Liver (tissue), 9 donors: ENCODE measurements around the gene KCTD6. TPM values are rescaled to one million over a fixed set of nuclear protein-coding genes. Genes with fewer than 3 reads are reported as not detected.

Source experiments
- DNase-seq: peaks from one replicate; pipeline ENCODE4 v3.0.0-alpha.2; 2017; ENCODE audit warnings: low spot score
- H3K27ac ChIP-seq, 2 donors: one replicate each; pipeline ENCODE4 v1.7.0; 2013; ENCODE audit warnings: inconsistent platforms in 2 of 2, low read length in 2 of 2, control low read depth in 1 of 2, low read depth in 1 of 2, mild to moderate bottlenecking in 1 of 2
- H3K27me3 ChIP-seq, 4 donors: one replicate each; pipeline versions ENCODE4 v1.6.1 to v1.7.0; 2013; ENCODE audit warnings: low read length in 3 of 4, inconsistent platforms in 1 of 4, mild to moderate bottlenecking in 1 of 4, moderate library complexity in 1 of 4; ENCODE audit not compliant: control insufficient read depth in 4 of 4, insufficient read depth in 4 of 4
- H3K36me3 ChIP-seq, 4 donors: one replicate each; pipeline versions ENCODE4 v1.6.1 to v1.7.0; 2013; ENCODE audit warnings: low read length in 3 of 4, mild to moderate bottlenecking in 3 of 4, low read depth in 1 of 4, moderate library complexity in 1 of 4; ENCODE audit not compliant: control insufficient read depth in 4 of 4, insufficient read depth in 3 of 4
- H3K4me1 ChIP-seq, 4 donors: one replicate each; pipeline versions ENCODE4 v1.6.1 to v1.7.0; 2013; ENCODE audit warnings: low read length in 3 of 4, mild to moderate bottlenecking in 3 of 4, moderate library complexity in 1 of 4; ENCODE audit not compliant: control insufficient read depth in 4 of 4, insufficient read depth in 4 of 4
- H3K4me3 ChIP-seq, 3 donors: one replicate each; pipeline versions ENCODE4 v1.6.1 to v1.7.0; 2013; ENCODE audit warnings: low read length in 3 of 3, control low read depth in 1 of 3, low read depth in 1 of 3, mild to moderate bottlenecking in 1 of 3
- H3K9ac ChIP-seq, 2 donors: one replicate each; pipeline ENCODE4 v1.7.0; 2013; ENCODE audit warnings: low read length in 2 of 2, mild to moderate bottlenecking in 2 of 2, moderate library complexity in 2 of 2, control low read depth in 1 of 2, low read depth in 1 of 2
- H3K9me3 ChIP-seq, 4 donors: one replicate each; pipeline versions ENCODE4 v1.6.1 to v1.7.0; 2013; ENCODE audit warnings: low read length in 3 of 4; ENCODE audit not compliant: control insufficient read depth in 4 of 4
- CTCF ChIP-seq: fragments of 150-350 bp; IDR thresholded peaks from 2 replicates; pipeline ENCODE4 v1.5.1; 2017; ENCODE audit warnings: improper control_type of control experiment, low read depth, low read length; ENCODE audit not compliant: missing input control
- EGR1 ChIP-seq, 2 donors: IDR thresholded peaks; 2 replicates each; pipeline ENCODE4 v1.6.1; 2016 to 2018; ENCODE audit warnings: antibody characterized with exemption in 2 of 2, low read depth in 2 of 2
- GABPA ChIP-seq, 2 donors: IDR thresholded peaks in 1 of 2; conservative IDR thresholded peaks in 1 of 2; 2 replicates each; pipeline ENCODE4 v1.6.1; 2016; ENCODE audit warnings: antibody characterized with exemption in 2 of 2, mild to moderate bottlenecking in 1 of 2, moderate library complexity in 1 of 2
- MAX ChIP-seq: IDR thresholded peaks from 2 replicates; pipeline ENCODE4 v1.6.1; 2016; ENCODE audit warnings: antibody characterized with exemption
- NR2F2 ChIP-seq: IDR thresholded peaks from 2 replicates; pipeline ENCODE4 v1.6.1; 2016; ENCODE audit warnings: antibody characterized with exemption
- RAD21 ChIP-seq, 2 donors: IDR thresholded peaks; 2 replicates each; pipeline ENCODE4 v1.6.1; 2016; ENCODE audit warnings: antibody characterized with exemption in 2 of 2, mild to moderate bottlenecking in 2 of 2
- REST ChIP-seq: IDR thresholded peaks from 2 replicates; pipeline ENCODE4 v1.6.1; 2016; ENCODE audit warnings: antibody characterized with exemption, mild to moderate bottlenecking
- RXRA ChIP-seq, 2 donors: IDR thresholded peaks; 2 replicates each; pipeline ENCODE4 v1.6.1; 2017 to 2018; ENCODE audit warnings: antibody characterized with exemption in 2 of 2, mild to moderate bottlenecking in 1 of 2
- TAF1 ChIP-seq: conservative IDR thresholded peaks from 2 replicates; pipeline ENCODE4 v1.6.1; 2016; ENCODE audit warnings: antibody characterized with exemption, mild to moderate bottlenecking
- YY1 ChIP-seq: IDR thresholded peaks from 2 replicates; pipeline ENCODE4 v1.6.1; 2016; ENCODE audit warnings: antibody characterized with exemption, mild to moderate bottlenecking
- ZBTB33 ChIP-seq: IDR thresholded peaks from 2 replicates; pipeline ENCODE4 v1.6.1; 2016; ENCODE audit warnings: antibody characterized with exemption
- WGBS: extraction: QIAGEN DNeasy Blood & Tissue Kit; methylation state at CpG from one replicate; pipeline ENCODE4 v1.1.7; 2013; 5-methylcytosine and 5-hydroxymethylcytosine counted together
- polyA plus RNA-seq, 2 donors: library from polyadenylated mRNA; stranded (reverse) in 1 of 2; unstranded in 1 of 2; fragments of 200-250 nt in 1 of 2; fragments of >200 nt in 1 of 2; fragmentation: Nextera tagmentation in 1 of 2; extraction: Ambion mirVana in 1 of 2; gene quantifications; one replicate each; pipeline versions ENCODE4 v1.2.1 to v1.2.3, GENCODE V29; 2013 to 2015
- total RNA-seq, 2 donors: library from RNA; depleted of rRNA; stranded (reverse); fragments of >200 nt; gene quantifications; one replicate each; pipeline ENCODE4 v1.2.3, GENCODE V29; 2014
- donor health status: healthy.
- donor health status: healthy.
- donor health status: healthy.
- donor health status: healthy.
- donor health status: healthy.

KCTD6 gene
- total and polyA plus RNA-seq, 4 donors = 6.5 to 13.8 (median 10.4) TPM

GRCh38 chr3:58482917-58483636 lies 8.8 kb upstream of the KCTD6 start:
- no peaks in the 10 kb centered on the region for H3K9me3 ChIP-seq
- whole genome bisulfite sequencing = 81% methylated on average over 8 of the region's 8 CpGs
- no peaks in the 10 kb centered on the region for H3K36me3 ChIP-seq
- no peaks in the 10 kb centered on the region for H3K27me3 ChIP-seq
- peaks cover 8 to 17% (median 14%) of the 10 kb centered on the region in 4 donors for H3K4me1 ChIP-seq
- TF ChIP-seq REST = no peak
- no peak for TF ChIP-seq MAX
- TF ChIP-seq EGR1 (IDR thresholded peaks at IDR 0.05; ENCODE audit: low read depth in 2 of 2) = no peak
- no peak for TF ChIP-seq ZBTB33
- no peak for TF ChIP-seq RXRA (IDR thresholded peaks at IDR 0.05)
- no peak for TF ChIP-seq NR2F2
- no peak for TF ChIP-seq GABPA (IDR thresholded peaks at IDR 0.05 in 1 of 2, conservative IDR thresholded peaks at IDR 0.05 in 1 of 2)
- no peak for TF ChIP-seq YY1
- no peak for TF ChIP-seq TAF1
- no peak for TF ChIP-seq RAD21 (IDR thresholded peaks at IDR 0.05)
- no peak for TF ChIP-seq CTCF
- H3K4me3 ChIP-seq = no peak overlapping the region
- DNase-seq = no peak
- H3K9ac ChIP-seq = no peak overlapping the region
- no peak overlapping the region for H3K27ac ChIP-seq

GRCh38 chr3:58484045-58484721 lies 7.7 kb upstream of the KCTD6 start:
- no peak for TF ChIP-seq MAX
- no peak for TF ChIP-seq YY1
- no peak for TF ChIP-seq ZBTB33
- no peak for DNase-seq
- Histone ChIP-seq H3K27me3 (no peaks in the 10 kb centered on the region), H3K9ac (no peak overlapping the region), H3K4me3 (no peak overlapping the region), H3K27ac (no peak overlapping the region), H3K36me3 (no peaks in the 10 kb centered on the region), H3K9me3 (no peaks in the 10 kb centered on the region), H3K4me1 (peaks cover 8 to 17% (median 14%) of the 10 kb centered on the region in 4 donors)
- WGBS = 83% methylated on average over 7 of the region's 7 CpGs
